Mesodermal cell (in vitro differentiated cells): ENCODE measurements around the gene CLCF1. TPM values are rescaled to one million over a fixed set of nuclear protein-coding genes. Genes with fewer than 3 reads are reported as not detected.

Experiments
- H3K27ac ChIP-seq: 2 replicates; pipeline ENCODE4 v1.7.0; 2013; ENCODE audit warnings: mild to moderate bottlenecking, low read depth, low read length, moderate library complexity; ENCODE audit not compliant: severe bottlenecking
- H3K36me3 ChIP-seq: 2 replicates; pipeline ENCODE4 v1.7.1; 2013; ENCODE audit warnings: mild to moderate bottlenecking, low read length, moderate library complexity; ENCODE audit not compliant: control insufficient read depth, insufficient read depth
- H3K4me1 ChIP-seq: one replicate; pipeline ENCODE4 v1.7.1; 2013; ENCODE audit warnings: mild to moderate bottlenecking, low read length; ENCODE audit not compliant: insufficient read depth, control insufficient read depth, poor library complexity, severe bottlenecking
- H3K4me3 ChIP-seq: 2 replicates; pipeline ENCODE4 v1.7.0; 2013; ENCODE audit warnings: low read length, control low read depth, mild to moderate bottlenecking; ENCODE audit not compliant: insufficient read depth, poor library complexity, severe bottlenecking; ENCODE audit errors: extremely low read depth
- H3K9me3 ChIP-seq: 2 replicates; pipeline ENCODE4 v1.7.1; 2013; ENCODE audit warnings: mild to moderate bottlenecking, low read length, moderate library complexity; ENCODE audit not compliant: control insufficient read depth
- WGBS, 2 experiments: methylation state at CpG; one replicate each; pipeline ENCODE4 v1.1.5; 2013; ENCODE audit warnings: missing lambda C conversion rate in 2 of 2; ENCODE audit not compliant: insufficient coverage in 2 of 2; 5-methylcytosine and 5-hydroxymethylcytosine counted together
- polyA plus RNA-seq, 2 experiments: library from polyadenylated mRNA; stranded (reverse); fragments of 50-300 nt; gene quantifications; one replicate each; pipeline ENCODE4 v1.2.3, GENCODE V29; 2013

The CLCF1 gene
- 5.1 TPM for polyA plus RNA-seq (2013, experiment 1 of 2)
- 4.8 TPM for polyA plus RNA-seq (2013, experiment 2 of 2)

DNA sequence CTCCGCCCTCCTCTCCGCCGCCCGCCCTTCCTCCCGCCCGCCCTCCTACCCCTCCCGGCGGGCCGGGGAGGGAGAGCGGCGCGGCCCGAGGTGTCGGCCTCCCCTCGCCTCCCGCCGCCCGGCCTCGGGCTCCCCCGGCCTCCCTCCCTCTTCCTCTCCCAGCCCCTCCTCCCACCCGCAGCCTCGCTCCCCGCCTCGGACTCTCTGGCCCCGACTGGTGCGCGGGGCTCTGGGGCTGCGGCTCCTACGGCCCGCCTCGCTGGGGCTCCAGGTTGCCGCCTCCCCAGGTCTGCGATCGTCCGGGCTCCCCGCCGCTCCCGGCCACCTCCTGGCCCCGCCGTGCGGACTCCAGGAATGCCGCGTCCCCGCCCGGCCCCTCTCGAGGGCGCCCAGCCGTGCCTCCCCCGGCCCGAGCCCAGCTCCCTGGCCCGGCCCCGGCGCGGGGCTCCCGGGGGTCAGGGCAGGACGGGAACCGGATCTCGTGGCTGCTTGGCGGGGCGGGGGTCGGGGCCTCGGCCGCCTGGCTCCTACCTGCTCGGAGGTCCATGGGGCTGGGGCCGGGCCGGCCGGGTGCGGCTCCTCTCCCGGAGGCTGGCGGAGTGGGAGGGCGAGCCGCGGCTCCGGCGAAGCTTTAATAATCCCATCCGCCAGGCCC is at the start of gene CLCF1:
TSS of gene CLCF1 (minus strand) at position 606 of the 655 bp plus-strand sequence. CDS start at position 547, 59 bp downstream.
- peak within 1 kb of the TSS; percentile 77 for H3K27ac ChIP-seq
- no peaks in the 10 kb centered on the region for H3K36me3 ChIP-seq
- peak within 1 kb of the TSS; percentile 79 for H3K4me3 ChIP-seq
- 0% methylated on average over 40 to 52 of the region's 76 CpGs for WGBS, 2 experiments
- peaks cover 47% of the 10 kb centered on the region for H3K4me1 ChIP-seq
- no peaks in the 10 kb centered on the region for H3K9me3 ChIP-seq

GRCh38 chr11:67422891-67423290 is 49.5 kb upstream of the CLCF1 start:
- H3K4me3 ChIP-seq = no peak overlapping the region
- 81 to 85% methylated on average over 6 of the region's 6 CpGs for WGBS, 2 experiments

GRCh38 chr11:67421430-67422031 is 48.1 kb upstream of the CLCF1 start:
- Histone ChIP-seq H3K4me3 (peak overlapping the region; percentile 41), H3K27ac (no peak overlapping the region), H3K4me1 (peaks cover 7% of the 10 kb centered on the region), H3K36me3 (no peaks in the 10 kb centered on the region), H3K9me3 (no peaks in the 10 kb centered on the region)
- WGBS, 2 experiments = 77 to 80% methylated on average over 19 of the region's 22 CpGs

More at GRCh38 chr11:67422891-67423290, 49.5 kb upstream of the CLCF1 start:
- H3K27ac ChIP-seq = no peak overlapping the region
- H3K36me3 ChIP-seq = no peaks in the 10 kb centered on the region
- peaks cover 7% of the 10 kb centered on the region for H3K4me1 ChIP-seq
- H3K9me3 ChIP-seq = no peaks in the 10 kb centered on the region

DNA sequence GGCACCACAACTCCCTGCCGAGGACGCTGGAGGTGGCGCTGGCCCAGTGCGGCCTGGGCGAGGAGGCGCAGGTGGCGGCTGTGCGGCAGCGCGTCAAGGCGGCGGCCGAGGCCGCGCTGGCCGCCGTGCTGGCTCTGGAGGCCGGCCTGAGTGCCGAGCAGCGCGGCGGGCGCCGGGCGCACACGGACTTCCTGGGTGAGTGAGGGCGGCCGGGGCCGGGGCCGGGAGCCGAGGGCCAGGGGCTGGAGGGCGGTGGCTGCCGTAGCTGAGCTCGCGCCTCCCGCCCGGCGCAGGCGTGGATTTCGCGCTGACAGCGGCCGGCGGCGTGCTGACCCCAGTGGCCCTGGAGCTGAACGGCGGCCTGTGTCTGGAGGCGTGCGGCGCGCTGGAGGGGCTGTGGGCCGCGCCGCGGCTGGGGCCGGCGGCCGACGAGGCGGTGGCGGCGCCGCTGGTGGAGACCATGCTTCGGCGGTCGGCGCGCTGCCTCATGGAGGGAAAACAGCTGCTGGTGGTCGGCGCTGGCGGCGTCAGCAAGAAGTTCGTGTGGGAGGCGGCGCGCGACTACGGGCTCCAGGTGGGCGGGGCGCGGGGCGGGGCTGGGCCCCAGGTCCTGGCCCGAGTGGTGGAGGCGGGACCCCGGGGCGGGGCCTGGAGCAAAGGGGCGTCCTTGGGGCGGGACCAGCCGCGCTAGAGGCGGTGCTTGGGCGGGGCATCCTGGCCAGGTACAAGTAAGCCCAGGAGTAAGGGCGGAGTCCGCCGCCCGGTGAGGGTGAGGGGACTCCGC is 47.4 kb upstream of the CLCF1 start:
- 1 to 2% methylated on average over 70 to 76 of the region's 97 CpGs for WGBS, 2 experiments
- H3K27ac ChIP-seq = peak overlapping the region; percentile 41
- H3K9me3 ChIP-seq = no peaks in the 10 kb centered on the region
- H3K4me3 ChIP-seq = peak overlapping the region; percentile 41
- no peaks in the 10 kb centered on the region for H3K36me3 ChIP-seq
- peaks cover 7% of the 10 kb centered on the region for H3K4me1 ChIP-seq

- Histone ChIP-seq H3K4me1 (peaks cover 7% of the 10 kb centered on the region), H3K36me3 (no peaks in the 10 kb centered on the region), H3K9me3 (no peaks in the 10 kb centered on the region), H3K4me3 (peak overlapping the region; percentile 41), H3K27ac (no peak overlapping the region)
- WGBS, 2 experiments = 48 to 57% methylated on average over 10 to 13 of the region's 15 CpGs
These were observed 46.8 kb upstream of the CLCF1 start for GRCh38 chr11:67420147-67420645.

- Histone ChIP-seq H3K4me3 (no peak overlapping the region), H3K9me3 (no peaks in the 10 kb centered on the region), H3K4me1 (peaks cover 7% of the 10 kb centered on the region), H3K27ac (no peak overlapping the region), H3K36me3 (no peaks in the 10 kb centered on the region)
- WGBS, 2 experiments = 96 to 97% methylated on average over 14 to 16 of the region's 21 CpGs
These were observed 46.1 kb upstream of the CLCF1 start for GRCh38 chr11:67419325-67420049.

- no peaks in the 10 kb centered on the region for H3K9me3 ChIP-seq
- H3K36me3 ChIP-seq = no peaks in the 10 kb centered on the region
- H3K27ac ChIP-seq = no peak overlapping the region
- H3K4me1 ChIP-seq = peaks cover 7% of the 10 kb centered on the region
- WGBS, 2 experiments = 92 to 96% methylated on average over 19 to 26 of the region's 26 CpGs
- no peak overlapping the region for H3K4me3 ChIP-seq
These were observed 45.3 kb upstream of the CLCF1 start for GRCh38 chr11:67418476-67419281.

DNA sequence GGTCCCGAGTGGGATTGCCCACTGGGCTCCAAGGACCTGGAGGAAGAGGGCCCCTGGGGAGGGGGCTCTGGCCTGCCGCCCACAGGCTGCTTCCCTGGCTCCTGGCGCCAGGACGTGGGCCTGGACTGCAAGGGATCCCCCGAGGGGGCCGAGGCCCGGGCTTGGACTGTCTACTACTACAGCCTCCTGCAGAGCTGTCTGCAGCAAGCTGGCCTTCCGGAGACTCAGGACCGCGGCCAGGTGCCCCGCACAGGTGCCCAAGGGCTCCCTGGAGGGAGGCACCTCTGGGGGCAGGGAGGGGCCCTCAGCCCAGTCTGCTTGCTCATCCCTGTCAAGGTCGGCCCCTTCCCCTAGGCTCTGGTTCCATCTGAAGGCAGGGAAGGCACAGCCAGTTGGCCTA is 44.0 kb upstream of the CLCF1 start:
- H3K27ac ChIP-seq = no peak overlapping the region
- no peaks in the 10 kb centered on the region for H3K36me3 ChIP-seq
- H3K4me1 ChIP-seq = peaks cover 10% of the 10 kb centered on the region
- H3K9me3 ChIP-seq = no peaks in the 10 kb centered on the region
- no peak overlapping the region for H3K4me3 ChIP-seq
- 92 to 93% methylated on average over 8 to 12 of the region's 12 CpGs for WGBS, 2 experiments

DNA sequence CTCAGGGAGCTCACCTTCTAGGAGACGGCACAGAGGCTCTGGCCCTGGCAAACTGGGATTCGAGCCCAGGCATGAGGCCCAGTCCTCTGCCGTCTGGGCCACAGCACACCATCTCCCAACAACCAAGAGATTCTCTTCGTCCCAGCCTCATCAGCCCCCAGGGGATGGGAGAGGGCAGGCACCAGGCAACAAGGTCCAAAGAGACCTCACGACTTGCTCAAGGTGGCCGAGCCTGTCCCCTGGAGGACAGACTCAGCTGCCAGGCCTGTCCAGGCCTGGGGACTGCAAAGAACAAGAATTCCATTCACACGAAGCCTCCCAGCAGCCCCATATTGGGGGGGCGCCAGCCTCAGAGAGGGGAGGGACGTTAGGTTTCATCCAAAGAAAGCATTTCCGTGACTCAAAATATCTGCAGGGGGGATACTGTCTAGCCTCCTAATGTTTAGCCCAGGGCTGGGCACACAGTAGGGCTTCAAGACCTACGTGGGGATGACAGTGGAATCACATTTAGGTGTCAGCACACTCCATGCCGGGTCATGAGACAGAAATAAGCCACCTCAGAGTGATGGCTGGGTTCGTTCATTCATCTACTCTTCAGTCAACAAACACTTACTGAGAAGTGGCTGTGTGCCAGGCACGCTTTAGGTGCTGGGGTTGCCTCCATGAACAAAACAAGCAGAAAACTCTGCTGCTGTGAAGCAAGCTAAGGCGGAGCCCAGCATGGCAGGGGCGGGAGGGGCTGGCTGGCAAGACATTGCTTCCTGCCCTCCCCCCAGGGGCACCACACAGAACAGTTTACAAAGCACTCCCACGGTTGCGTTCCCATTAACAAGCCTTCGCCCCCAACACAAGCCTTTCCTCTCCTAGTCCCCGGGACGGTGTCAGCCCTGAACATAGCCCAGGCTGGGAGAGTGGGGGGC is 43.3 kb upstream of the CLCF1 start:
- peaks cover 10% of the 10 kb centered on the region for H3K4me1 ChIP-seq
- H3K4me3 ChIP-seq = no peak overlapping the region
- H3K36me3 ChIP-seq = no peaks in the 10 kb centered on the region
- 84 to 85% methylated on average over 17 to 21 of the region's 21 CpGs for WGBS, 2 experiments
- no peak overlapping the region for H3K27ac ChIP-seq
- no peaks in the 10 kb centered on the region for H3K9me3 ChIP-seq
